Activated CD8-positive, alpha-beta memory T cell treated with anti-CD3 and anti-CD28 coated beads for 4 hours (primary cell): ENCODE data around the gene DOK4.

Experiments
- DNase-seq, 2 donors: peaks; one replicate each; pipeline ENCODE4 v3.0.0-alpha.2; 2020; ENCODE audit warnings: low read depth in 2 of 2

Gene DOK4

GRCh38 chr16:57485916-57486857 lies at the start of gene DOK4:
Gene DOK4 (minus strand): TSS chr16:57486493. CDS start chr16:57479507, 6,986 bp downstream.
- peak; percentile 40 to 50 for DNase-seq

DNA sequence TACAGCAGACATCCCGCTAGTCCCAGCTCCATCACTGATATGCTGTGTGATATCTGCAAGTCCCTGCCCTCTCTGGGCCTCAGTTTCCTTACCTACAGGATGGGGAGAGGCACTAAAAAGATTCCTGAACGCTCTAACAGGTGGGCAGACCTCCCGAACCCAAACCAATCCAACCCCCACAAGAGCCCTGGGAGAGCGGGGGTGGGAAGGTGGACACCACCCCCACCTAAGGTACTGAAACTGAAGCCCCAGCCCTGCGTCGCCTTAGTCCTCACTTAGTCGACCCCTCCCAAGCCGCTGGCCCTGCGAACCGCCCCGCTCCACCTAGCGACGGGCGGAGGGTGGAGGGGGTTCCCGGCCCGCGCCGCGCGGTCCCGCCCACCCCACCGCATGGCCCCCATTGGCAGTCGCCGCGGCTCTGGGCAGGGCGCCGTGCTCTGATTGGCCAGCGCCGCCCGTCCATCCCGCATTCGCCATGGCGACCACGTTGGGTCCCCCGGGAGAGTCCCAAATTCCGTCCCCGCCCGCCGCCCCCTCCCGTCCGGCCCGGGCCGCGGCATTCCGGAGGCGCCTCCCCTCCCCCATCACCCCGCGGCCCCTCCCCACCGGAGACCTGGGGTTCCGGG lies 49.5 kb upstream of the DOK4 start:
- peak; percentile 86 to 87 for DNase-seq

GRCh38 chr16:57534881-57535658 lies 48.8 kb upstream of the DOK4 start:
- no peak for DNase-seq

DNA sequence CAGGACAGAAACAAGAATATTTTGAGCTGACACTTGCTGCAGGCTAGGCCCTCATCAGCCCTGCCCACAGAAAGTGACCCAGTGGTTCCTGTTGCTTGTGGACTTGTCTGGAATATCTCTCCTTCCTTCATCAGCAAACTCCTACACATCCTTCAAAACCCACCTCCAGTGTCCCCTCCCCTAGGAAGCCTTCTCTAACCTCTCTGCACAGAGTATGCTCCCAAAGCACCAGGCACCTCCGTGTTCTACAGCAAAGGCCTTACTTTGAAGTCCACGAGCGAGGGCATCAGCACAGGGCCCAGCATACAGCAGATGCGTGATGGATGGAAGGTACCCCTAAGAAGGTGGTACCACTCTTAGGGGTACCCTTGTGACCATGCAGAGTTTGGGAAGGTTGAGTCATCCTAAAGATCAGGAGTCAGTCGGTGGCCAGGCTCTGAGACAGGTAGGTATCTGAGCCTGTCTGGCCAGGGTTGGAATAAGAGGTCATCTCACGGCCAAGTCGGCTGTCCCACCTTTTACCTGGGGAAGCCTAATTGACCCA lies 48.1 kb upstream of the DOK4 start:
- no peak for DNase-seq

- DNase-seq = no peak
These were observed 47.4 kb upstream of the DOK4 start for GRCh38 chr16:57533431-57534336.

DNA sequence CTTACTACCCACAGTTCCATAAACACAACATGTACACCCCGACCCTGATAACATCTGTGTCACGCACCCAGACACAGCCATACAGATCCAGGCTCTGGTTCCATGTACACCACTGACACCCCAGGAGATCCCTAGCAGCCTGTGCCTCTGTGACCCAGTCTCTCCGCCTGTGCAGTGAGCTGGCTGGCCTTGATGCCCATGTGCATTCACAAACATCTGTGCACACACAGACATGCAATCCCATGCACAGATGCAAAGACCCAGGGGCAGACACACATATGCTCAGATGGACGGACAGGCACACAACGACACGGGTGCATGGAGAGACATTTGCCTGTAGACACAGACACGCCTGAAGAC lies 46.0 kb upstream of the DOK4 start:
- DNase-seq = no peak

DNA sequence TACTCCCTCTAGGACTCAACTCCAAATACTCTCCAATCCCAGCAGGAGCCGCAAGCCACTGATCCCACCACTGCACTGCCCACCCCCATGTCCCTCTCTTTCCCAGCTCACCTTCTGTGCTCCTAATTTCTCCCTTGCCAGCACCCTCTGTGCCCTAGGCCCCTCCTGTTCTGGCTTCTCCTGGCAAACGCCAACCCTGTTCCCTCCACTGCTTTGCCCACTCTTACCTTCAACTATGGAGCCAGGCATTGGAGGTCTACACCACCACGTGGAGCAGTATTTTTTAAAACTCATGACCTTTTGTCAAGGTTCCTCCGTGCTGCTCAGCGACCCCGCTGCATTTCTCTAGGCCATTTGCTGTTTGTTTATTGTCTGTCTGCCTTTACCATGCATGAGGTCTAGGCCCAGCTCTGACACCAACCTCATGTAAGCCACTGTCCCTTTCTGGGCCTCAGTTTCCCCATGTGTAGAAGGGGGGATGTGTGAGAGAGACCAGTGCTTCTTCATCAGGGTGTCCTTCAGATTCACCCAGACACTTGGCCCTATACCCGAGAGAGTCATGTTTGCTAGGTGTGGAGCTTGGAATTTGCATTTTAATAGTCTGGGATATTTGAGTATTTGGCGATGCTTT lies 45.5 kb upstream of the DOK4 start:
- no peak for DNase-seq

- DNase-seq = no peak
These were observed 44.9 kb upstream of the DOK4 start for GRCh38 chr16:57531253-57531575.

DNA sequence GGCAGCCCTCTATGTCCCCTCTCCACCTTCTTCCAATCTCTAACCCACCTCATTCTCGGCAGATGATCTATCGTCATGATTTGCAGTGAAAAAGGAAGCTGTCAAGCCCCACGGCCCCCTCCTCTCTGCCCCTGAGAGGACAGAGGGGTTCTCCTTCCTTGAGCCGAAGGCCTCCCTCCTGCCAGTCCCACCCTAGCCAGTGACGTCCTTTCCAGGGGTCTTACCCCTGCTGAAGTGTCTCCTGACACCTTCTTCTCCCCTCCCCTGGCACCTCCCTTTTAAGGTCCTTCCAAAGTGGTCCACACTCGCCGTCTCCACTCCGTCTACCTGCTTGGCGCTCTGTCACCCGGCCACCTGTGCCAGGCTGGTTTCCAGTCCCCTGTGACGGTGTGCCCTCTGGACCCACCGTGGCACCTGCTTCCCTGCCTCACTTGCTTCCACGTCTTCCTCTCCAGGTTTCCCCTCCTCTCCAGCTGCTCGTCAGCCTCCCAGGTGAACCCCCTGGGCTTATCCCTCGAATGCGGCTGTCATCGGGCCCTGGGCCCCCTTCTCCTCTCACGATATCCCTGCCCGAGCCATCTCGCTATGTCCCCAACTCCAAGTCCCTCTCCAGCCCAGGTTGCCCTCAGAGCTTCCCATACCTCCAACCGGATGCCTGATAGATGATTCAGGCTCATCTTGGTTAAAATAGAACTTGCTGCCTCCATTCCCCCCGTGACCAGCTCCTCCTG lies 44.4 kb upstream of the DOK4 start:
- no peak for DNase-seq

DNA sequence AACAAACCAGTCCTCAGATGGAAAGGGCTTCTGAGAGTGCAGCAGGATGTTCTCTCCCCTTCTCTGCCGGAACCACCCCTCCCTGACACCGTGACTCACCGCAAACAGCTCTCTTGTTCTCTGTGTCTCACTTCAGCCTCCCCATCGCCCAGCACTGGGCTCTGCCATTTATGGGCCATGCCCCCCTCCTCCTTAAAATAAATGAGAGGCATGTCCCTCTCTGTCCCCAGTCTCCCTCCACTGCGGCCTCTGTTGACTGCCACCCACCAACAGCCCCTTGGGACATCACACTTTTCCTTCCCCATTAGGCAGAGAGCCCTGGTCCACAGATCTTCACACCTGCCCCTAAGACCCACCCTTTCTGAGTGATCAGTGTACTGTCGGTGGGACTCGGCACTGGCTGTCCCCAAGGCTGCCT lies 43.8 kb upstream of the DOK4 start:
- peak; percentile 61 to 64 for DNase-seq

- DNase-seq = no peak
These were observed 43.3 kb upstream of the DOK4 start for GRCh38 chr16:57529391-57530103.

DNA sequence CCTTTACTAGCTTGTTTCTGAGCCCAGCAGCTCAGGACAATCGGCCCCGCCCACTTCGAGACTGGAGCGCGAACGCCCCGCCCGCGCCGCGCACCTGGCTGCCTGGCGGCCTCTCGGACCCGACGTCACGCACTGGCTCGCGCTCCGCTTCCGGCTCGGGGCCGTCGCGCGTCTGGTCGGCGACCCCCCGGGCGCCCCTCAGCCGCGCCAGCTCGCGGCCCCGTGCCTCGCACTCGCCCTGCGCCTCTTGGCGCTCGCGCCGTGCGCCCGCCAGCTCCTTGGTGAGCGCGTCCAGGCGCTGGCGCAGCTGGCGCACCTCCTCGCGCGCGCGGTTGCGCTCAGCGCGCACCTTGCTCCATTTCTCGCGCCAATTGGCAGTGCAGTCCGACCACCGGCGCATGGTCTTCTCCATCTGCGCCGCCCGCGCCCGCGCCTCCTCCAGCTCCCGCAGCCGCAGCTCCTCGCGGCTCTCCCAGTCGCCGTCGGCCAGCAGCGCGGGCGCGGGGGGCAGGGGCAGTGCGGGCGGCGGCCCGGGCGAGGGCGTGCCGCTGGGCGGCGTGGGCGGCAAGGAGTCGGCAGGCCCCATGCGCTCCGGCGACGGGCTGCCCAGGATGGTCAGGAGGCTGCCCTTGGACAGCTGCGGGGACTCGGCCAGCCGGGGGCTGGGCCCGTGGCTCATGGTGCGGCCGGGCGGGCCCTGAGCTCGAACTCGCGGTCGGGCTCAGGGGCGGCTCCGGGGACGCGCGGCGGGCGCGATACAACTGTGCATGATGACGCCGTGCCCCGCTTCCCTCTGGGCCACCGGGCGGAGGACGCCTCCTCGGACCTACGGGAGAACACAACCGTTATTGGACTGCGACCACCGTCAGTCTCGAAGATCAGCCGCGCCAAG lies 42.5 kb upstream of the DOK4 start:
- DNase-seq = no peak

GRCh38 chr16:57527610-57528360 lies 41.5 kb upstream of the DOK4 start:
- DNase-seq = no peak

DNA sequence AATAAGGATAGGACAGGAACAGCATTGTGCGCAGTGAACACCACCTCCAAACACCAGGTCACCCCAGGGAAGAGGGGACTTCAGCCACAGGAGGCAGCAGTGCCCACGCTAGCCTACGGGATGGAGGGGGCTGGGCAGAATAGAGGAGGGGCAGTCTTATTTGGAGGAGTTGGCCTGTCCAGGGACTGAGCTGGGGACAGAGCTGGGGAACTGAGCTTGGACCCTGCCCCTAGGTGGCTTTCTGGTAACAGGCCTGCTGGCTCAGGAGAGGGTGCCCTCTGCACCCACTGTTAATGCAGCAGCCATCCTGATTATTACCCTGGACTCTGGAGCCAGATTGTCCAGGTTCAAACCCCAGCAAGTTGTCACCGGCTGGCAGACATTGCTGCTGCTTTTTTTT lies 40.7 kb upstream of the DOK4 start:
- DNase-seq = no peak

- DNase-seq = no peak
These were observed 40.2 kb upstream of the DOK4 start for GRCh38 chr16:57526498-57526897.

GRCh38 chr16:57525761-57526160 lies 39.5 kb upstream of the DOK4 start:
- no peak for DNase-seq

- no peak for DNase-seq
These were observed 36.7 kb upstream of the DOK4 start for GRCh38 chr16:57522960-57523359.
